Adrenal gland (tissue), 5 donors: ENCODE data around the gene GDF11.

Experiments used
- POLR2A ChIP-seq, 2 donors: fragments of 450-650 bp; IDR thresholded peaks; one replicate each; pipeline ENCODE4 v1.6.1; 2017; ENCODE audit warnings: antibody characterized with exemption in 2 of 2, mild to moderate bottlenecking in 2 of 2, moderate library complexity in 1 of 2
- TF ChIP-seq, protein P1 (sequence below), 6 experiments: fragments of 450-650 bp in 4 of 6; fragments of 200-600 bp in 2 of 6; sonication (generic) in 1 of 6; IDR thresholded peaks; 1 replicate in 5 of 6; 2 replicates in 1 of 6; pipeline versions ENCODE4 v1.5.1 to v1.8.0; 2016 to 2021; ENCODE audit warnings: antibody characterized with exemption in 6 of 6, mild to moderate bottlenecking in 2 of 6, moderate library complexity in 1 of 6
- donor health status: DM: no; HTN: no; CAD: no.

DNA sequence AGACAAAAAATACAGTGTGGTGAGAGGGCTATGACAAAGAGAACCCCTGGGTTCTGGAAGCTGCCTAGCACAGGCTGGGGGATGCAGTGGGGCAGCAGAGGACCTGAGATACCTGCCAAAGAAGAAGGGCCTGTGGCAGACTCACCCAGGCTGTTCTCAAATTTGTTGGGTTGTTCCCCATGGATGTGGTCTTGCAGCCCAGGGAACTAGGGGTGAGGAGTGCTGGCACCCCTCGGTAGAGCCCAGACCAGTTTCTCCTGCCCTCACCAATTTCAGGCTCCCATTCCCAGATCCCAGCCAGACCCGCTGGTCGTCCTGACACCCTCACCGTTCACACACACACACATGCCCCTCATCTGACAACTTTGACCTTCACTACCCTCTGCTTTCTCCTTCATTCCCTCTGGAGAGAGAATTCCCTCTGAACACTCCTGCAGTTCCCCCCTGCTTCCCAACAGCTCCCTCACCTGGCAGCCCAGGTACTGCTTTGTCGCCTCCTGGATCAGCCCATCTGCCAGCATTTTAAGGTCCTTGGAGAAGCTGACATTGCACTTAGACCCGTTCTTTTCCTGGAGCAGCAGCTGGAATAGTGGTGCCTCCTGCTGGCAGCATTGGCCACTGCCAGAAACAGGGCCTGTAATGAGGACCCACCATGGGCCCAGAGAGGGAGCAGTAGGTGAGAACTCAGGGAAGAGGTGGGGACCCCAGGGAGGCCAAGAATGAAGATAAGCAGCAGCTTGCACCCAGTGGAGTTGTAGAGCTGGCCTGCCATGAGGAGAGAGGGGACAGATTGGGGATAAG lies 5.9 kb upstream of the GDF11 start:
- TF ChIP-seq, protein P1, sequence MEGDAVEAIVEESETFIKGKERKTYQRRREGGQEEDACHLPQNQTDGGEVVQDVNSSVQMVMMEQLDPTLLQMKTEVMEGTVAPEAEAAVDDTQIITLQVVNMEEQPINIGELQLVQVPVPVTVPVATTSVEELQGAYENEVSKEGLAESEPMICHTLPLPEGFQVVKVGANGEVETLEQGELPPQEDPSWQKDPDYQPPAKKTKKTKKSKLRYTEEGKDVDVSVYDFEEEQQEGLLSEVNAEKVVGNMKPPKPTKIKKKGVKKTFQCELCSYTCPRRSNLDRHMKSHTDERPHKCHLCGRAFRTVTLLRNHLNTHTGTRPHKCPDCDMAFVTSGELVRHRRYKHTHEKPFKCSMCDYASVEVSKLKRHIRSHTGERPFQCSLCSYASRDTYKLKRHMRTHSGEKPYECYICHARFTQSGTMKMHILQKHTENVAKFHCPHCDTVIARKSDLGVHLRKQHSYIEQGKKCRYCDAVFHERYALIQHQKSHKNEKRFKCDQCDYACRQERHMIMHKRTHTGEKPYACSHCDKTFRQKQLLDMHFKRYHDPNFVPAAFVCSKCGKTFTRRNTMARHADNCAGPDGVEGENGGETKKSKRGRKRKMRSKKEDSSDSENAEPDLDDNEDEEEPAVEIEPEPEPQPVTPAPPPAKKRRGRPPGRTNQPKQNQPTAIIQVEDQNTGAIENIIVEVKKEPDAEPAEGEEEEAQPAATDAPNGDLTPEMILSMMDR (IDR thresholded peaks at IDR 0.05) = peak; percentile 45 to 86 (median 76)
- no peak for TF ChIP-seq POLR2A (IDR thresholded peaks at IDR 0.05)
